CD14-positive monocyte (primary cell): Measurements from ENCODE around the gene SAMD4B. TPM values are rescaled to one million over a fixed set of nuclear protein-coding genes. Genes with fewer than 3 reads are reported as not detected.

Source experiments
- DNase-seq, 3 donors: peaks; one replicate each; pipeline ENCODE4 v3.0.0-alpha.2; 2011 to 2022
- H2AFZ ChIP-seq: 2 replicates; pipeline ENCODE4 v1.6.0; 2012; ENCODE audit warnings: mild to moderate bottlenecking, low read depth, low read length, inconsistent platforms; ENCODE audit not compliant: insufficient read depth, poor library complexity, severe bottlenecking
- H3K27ac ChIP-seq, 2 donors: 1 replicate in 1 of 2; 2 replicates in 1 of 2; pipeline ENCODE4 v1.5.1; 2012 to 2013; ENCODE audit warnings: low read length in 2 of 2, control low read depth in 1 of 2, inconsistent platforms in 1 of 2, low read depth in 1 of 2, mild to moderate bottlenecking in 1 of 2
- H3K27me3 ChIP-seq, 2 donors: one replicate each; pipeline versions ENCODE4 v1.6.0 to v1.6.1; 2011 to 2013; ENCODE audit warnings: low read length in 2 of 2; ENCODE audit not compliant: control insufficient read depth in 2 of 2, insufficient read depth in 2 of 2
- H3K36me3 ChIP-seq, 2 donors: replicated peaks in 1 of 2; 1 replicate in 1 of 2; 2 replicates in 1 of 2; pipeline versions ENCODE4 v1.5.1 to v1.6.1; 2012 to 2013; ENCODE audit warnings: low read length in 2 of 2, control low read depth in 1 of 2, inconsistent platforms in 1 of 2, mild to moderate bottlenecking in 1 of 2; ENCODE audit not compliant: insufficient read depth in 2 of 2, control insufficient read depth in 1 of 2
- H3K4me1 ChIP-seq, 2 donors: 1 replicate in 1 of 2; 2 replicates in 1 of 2; pipeline versions ENCODE4 v1.5.1 to v1.6.1; 2012 to 2013; ENCODE audit warnings: low read length in 2 of 2, control low read depth in 1 of 2, inconsistent platforms in 1 of 2, mild to moderate bottlenecking in 1 of 2, moderate library complexity in 1 of 2; ENCODE audit not compliant: insufficient read depth in 2 of 2, control insufficient read depth in 1 of 2
- H3K4me2 ChIP-seq: replicated peaks from 2 replicates; pipeline ENCODE3; 2012; ENCODE audit warnings: low read length, moderate library complexity, mild to moderate bottlenecking; ENCODE audit not compliant: poor library complexity, severe bottlenecking; ENCODE audit errors: extremely low read depth
- H3K4me3 ChIP-seq, 3 experiments: fragments of 200-600 bp in 1 of 3; sonication (generic) in 1 of 3; replicated peaks in 1 of 3; 1 replicate in 2 of 3; 2 replicates in 1 of 3; pipeline ENCODE4 v1.5.1; 2011 to 2013; ENCODE audit warnings: low read length in 3 of 3, mild to moderate bottlenecking in 3 of 3, control low read depth in 2 of 3, low read depth in 2 of 3, inconsistent platforms in 1 of 3, moderate library complexity in 1 of 3
- H3K79me2 ChIP-seq: 2 replicates; pipeline ENCODE4 v1.6.0; 2012; ENCODE audit warnings: mild to moderate bottlenecking, control low read depth, inconsistent platforms, low read length, moderate library complexity; ENCODE audit not compliant: insufficient read depth
- H3K9ac ChIP-seq: 2 replicates; pipeline ENCODE4 v1.6.0; 2017; ENCODE audit warnings: low read length, mild to moderate bottlenecking; ENCODE audit not compliant: insufficient read depth, poor library complexity, severe bottlenecking
- H3K9me3 ChIP-seq, 2 donors: replicated peaks in 1 of 2; 1 replicate in 1 of 2; 2 replicates in 1 of 2; pipeline versions ENCODE4 v1.5.1 to v1.6.1; 2012 to 2013; ENCODE audit warnings: low read length in 2 of 2, control low read depth in 1 of 2; ENCODE audit not compliant: control insufficient read depth in 1 of 2, insufficient read depth in 1 of 2
- H4K20me1 ChIP-seq: 2 replicates; pipeline ENCODE4 v1.6.0; 2012; ENCODE audit warnings: mild to moderate bottlenecking, low read length, control low read depth, moderate library complexity; ENCODE audit not compliant: insufficient read depth
- H3K27ac Mint-ChIP-seq, 7 donors: one replicate each; pipeline ENCODE4 v1.8.0; 2020; ENCODE audit warnings: mild to moderate bottlenecking in 7 of 7, mixed read lengths in 7 of 7, moderate library complexity in 6 of 7, inconsistent platforms in 2 of 7
- H3K27me3 Mint-ChIP-seq, 3 donors: one replicate each; pipeline ENCODE4 v1.8.0; 2021 to 2022; ENCODE audit warnings: low read depth in 3 of 3, mild to moderate bottlenecking in 3 of 3, mixed read lengths in 3 of 3, moderate library complexity in 3 of 3, inconsistent platforms in 1 of 3
- H3K36me3 Mint-ChIP-seq, 2 donors: one replicate each; pipeline ENCODE4 v1.8.0; 2020; ENCODE audit warnings: mixed read lengths in 2 of 2, inconsistent platforms in 1 of 2, mild to moderate bottlenecking in 1 of 2
- H3K4me1 Mint-ChIP-seq: one replicate; pipeline ENCODE4 v1.8.0; 2020; ENCODE audit warnings: mild to moderate bottlenecking, mixed read lengths
- H3K4me3 Mint-ChIP-seq, 2 donors: one replicate each; pipeline ENCODE4 v1.8.0; 2020; ENCODE audit warnings: mild to moderate bottlenecking in 2 of 2, mixed read lengths in 2 of 2, moderate library complexity in 1 of 2
- H3K9me3 Mint-ChIP-seq, 7 donors: one replicate each; pipeline ENCODE4 v1.8.0; 2020 to 2022; ENCODE audit warnings: mixed read lengths in 7 of 7, mild to moderate bottlenecking in 6 of 7, moderate library complexity in 6 of 7, inconsistent platforms in 2 of 7
- CTCF ChIP-seq: fragments of 200-600 bp; IDR thresholded peaks from one replicate; pipeline ENCODE4 v1.8.0; 2022; ENCODE audit warnings: antibody characterized with exemption, mild to moderate bottlenecking
- WGBS: methylation state at CpG from one replicate; pipeline ENCODE4 v1.1.5; 2013; ENCODE audit warnings: missing lambda C conversion rate; ENCODE audit not compliant: insufficient coverage; 5-methylcytosine and 5-hydroxymethylcytosine counted together
- intact Hi-C, 2 donors: fragments of 100-400 bp; cut with micrococcal nuclease; formaldehyde crosslinking; loops; one replicate each; pipeline versions ENCODE4 v1.15.0 to v1.15.1; 2023
- polyA plus RNA-seq, 3 donors: library from polyadenylated mRNA; depleted of rRNA in 1 of 3; unstranded in 2 of 3; stranded (reverse) in 1 of 3; fragments of 300-500 nt in 2 of 3; fragments of >200 nt in 1 of 3; fragmentation: Illumina TruSeq in 2 of 3; gene quantifications; 1 replicate in 2 of 3; 2 replicates in 1 of 3; pipeline ENCODE4 v1.2.3, GENCODE V29; 2012 to 2021

SAMD4B gene
- polyA plus RNA-seq, 3 donors: 4.5 to 56.6 (median 5.6) TPM

GRCh38 chr19:39428283-39429112 lies 86.3 kb downstream of the SAMD4B start:
- peaks cover 10% of the 10 kb centered on the region for H4K20me1 ChIP-seq
- H2AFZ ChIP-seq: no peak overlapping the region
- Mint-ChIP-seq H3K27me3 (peaks cover 2 to 6% (median 4%) of the 10 kb centered on the region in 3 donors), H3K36me3 (peaks cover 22 to 27% of the 10 kb centered on the region in 2 donors), H3K4me1 (peaks cover 17% of the 10 kb centered on the region), H3K27ac (peak overlapping the region in 4 of 7 donors; percentile 40 to 98 (median 60)), H3K4me3 (no peak overlapping the region), H3K9me3 (peaks cover 0 to 2% (median 0%) of the 10 kb centered on the region in 7 donors)
- no peak for TF ChIP-seq CTCF
- peaks cover 24 to 29% of the 10 kb centered on the region in 2 donors for H3K36me3 ChIP-seq
- H3K79me2 ChIP-seq: peaks cover 8% of the 10 kb centered on the region
- 60% methylated on average over 16 of the region's 23 CpGs for WGBS
- H3K9me3 ChIP-seq: no peaks in the 10 kb centered on the region
- intact Hi-C loops: no loop called here
- no peak overlapping the region for H3K27ac ChIP-seq
- H3K9ac ChIP-seq: no peak overlapping the region
- peaks cover 0 to 7% of the 10 kb centered on the region in 2 donors for H3K27me3 ChIP-seq
- H3K4me1 ChIP-seq: peaks cover 15 to 20% of the 10 kb centered on the region in 2 donors
- H3K4me2 ChIP-seq: no peak overlapping the region
- peak in 1 of 3 donors; percentile 60 for DNase-seq
- H3K4me3 ChIP-seq: no peak overlapping the region

- Histone ChIP-seq H2AFZ (no peak overlapping the region), H3K4me2 (peak overlapping the region; percentile 65), H3K27ac (peak overlapping the region; percentile 92 to 99), H3K4me3 (peak overlapping the region in 2 of 3 experiments; percentile 10 to 57), H4K20me1 (peaks cover 19% of the 10 kb centered on the region), H3K27me3 (peaks cover 0 to 7% of the 10 kb centered on the region in 2 donors), H3K9me3 (no peaks in the 10 kb centered on the region), H3K4me1 (peaks cover 31 to 39% of the 10 kb centered on the region in 2 donors), H3K9ac (peak overlapping the region; percentile 76), H3K36me3 (peaks cover 24 to 30% of the 10 kb centered on the region in 2 donors), H3K79me2 (peaks cover 32% of the 10 kb centered on the region)
- peaks cover 28 to 30% of the 10 kb centered on the region in 2 donors for H3K36me3 Mint-ChIP-seq
- H3K27me3 Mint-ChIP-seq: peaks cover 2 to 6% (median 4%) of the 10 kb centered on the region in 3 donors
- intact Hi-C loops: loop anchor here in 1 of 2 donors (2.0 kb wide), 2 partner anchors 18 to 34 kb away; partner anchors contain the start of gene PLEKHG2
- DNase-seq: peak; percentile 95 to 99 (median 98)
- peak overlapping the region; percentile 39 to 60 for H3K4me3 Mint-ChIP-seq
- peaks cover 32% of the 10 kb centered on the region for H3K4me1 Mint-ChIP-seq
- 79% methylated on average over 4 of the region's 25 CpGs for WGBS
- H3K27ac Mint-ChIP-seq: peak overlapping the region; percentile 97 to 99 (median 98)
- TF ChIP-seq CTCF: no peak
- peaks cover 0 to 3% (median 0%) of the 10 kb centered on the region in 7 donors for H3K9me3 Mint-ChIP-seq
Observed at GRCh38 chr19:39430675-39431593, 88.7 kb downstream of the SAMD4B start.
